Stimulated activated naive CD8-positive, alpha-beta T cell treated with anti-CD3 and anti-CD28 coated beads, Interleukin-15, amount 100 ng/mL, for 72 hours (primary cell): ENCODE measurements around the gene MSRB1.
"Not testable (repeated sequence)": the region's sequence is repeated elsewhere in the genome, so short reads cannot be mapped to it uniquely, and the experiment has no call there.

Experiments used
- ATAC-seq: fragments of 150-1000 bp; cut with Tn5 transposase; 2 replicates; pipeline ENCODE4 v1.10.0; 2021; ENCODE audit warnings: mild to moderate bottlenecking, moderate library complexity
- DNase-seq, 2 donors: peaks; one replicate each; pipeline ENCODE4 v3.0.0; 2021 to 2022
- H3K27ac Mint-ChIP-seq, 2 donors: one replicate each; pipeline ENCODE4 v1.8.0; 2022; ENCODE audit warnings: mild to moderate bottlenecking in 2 of 2, mixed read lengths in 2 of 2, moderate library complexity in 2 of 2
- H3K27me3 Mint-ChIP-seq: one replicate; pipeline ENCODE4 v1.8.0; 2022; ENCODE audit warnings: mixed read lengths
- H3K4me1 Mint-ChIP-seq: one replicate; pipeline ENCODE4 v1.8.0; 2022; ENCODE audit warnings: mild to moderate bottlenecking, mixed read lengths
- H3K4me3 Mint-ChIP-seq, 2 donors: one replicate each; pipeline ENCODE4 v1.8.0; 2022; ENCODE audit warnings: mild to moderate bottlenecking in 2 of 2, mixed read lengths in 2 of 2, moderate library complexity in 1 of 2
- H3K9me3 Mint-ChIP-seq, 2 donors: one replicate each; pipeline ENCODE4 v1.8.0; 2022; ENCODE audit warnings: mixed read lengths in 2 of 2

MSRB1 gene

DNA sequence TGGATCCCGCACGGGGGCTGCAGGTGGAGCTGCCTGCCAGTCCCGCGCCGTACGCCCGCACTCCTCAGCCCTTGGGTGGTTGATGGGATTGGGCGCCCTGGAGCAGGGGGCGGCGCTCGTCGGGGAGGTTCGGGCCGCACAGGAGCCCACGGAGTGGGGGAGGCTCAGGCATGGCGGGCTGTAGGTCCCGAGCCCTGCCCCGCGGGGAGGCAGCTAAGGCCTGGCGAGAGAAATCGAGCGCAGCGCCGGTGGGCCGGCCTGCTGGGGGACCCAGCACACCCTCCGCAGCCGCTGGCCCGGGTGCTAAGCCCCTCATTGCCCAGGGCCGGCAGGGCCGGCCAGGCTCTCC is 15.1 kb upstream of the MSRB1 start:
- Mint-ChIP-seq H3K4me3 (peak overlapping the region in 1 of 2 donors; percentile 18), H3K4me1 (peaks cover 42% of the 10 kb centered on the region)
- ATAC-seq, H3K27ac Mint-ChIP-seq, DNase-seq, H3K27me3 Mint-ChIP-seq, H3K9me3 Mint-ChIP-seq: not testable (repeated sequence)

DNA sequence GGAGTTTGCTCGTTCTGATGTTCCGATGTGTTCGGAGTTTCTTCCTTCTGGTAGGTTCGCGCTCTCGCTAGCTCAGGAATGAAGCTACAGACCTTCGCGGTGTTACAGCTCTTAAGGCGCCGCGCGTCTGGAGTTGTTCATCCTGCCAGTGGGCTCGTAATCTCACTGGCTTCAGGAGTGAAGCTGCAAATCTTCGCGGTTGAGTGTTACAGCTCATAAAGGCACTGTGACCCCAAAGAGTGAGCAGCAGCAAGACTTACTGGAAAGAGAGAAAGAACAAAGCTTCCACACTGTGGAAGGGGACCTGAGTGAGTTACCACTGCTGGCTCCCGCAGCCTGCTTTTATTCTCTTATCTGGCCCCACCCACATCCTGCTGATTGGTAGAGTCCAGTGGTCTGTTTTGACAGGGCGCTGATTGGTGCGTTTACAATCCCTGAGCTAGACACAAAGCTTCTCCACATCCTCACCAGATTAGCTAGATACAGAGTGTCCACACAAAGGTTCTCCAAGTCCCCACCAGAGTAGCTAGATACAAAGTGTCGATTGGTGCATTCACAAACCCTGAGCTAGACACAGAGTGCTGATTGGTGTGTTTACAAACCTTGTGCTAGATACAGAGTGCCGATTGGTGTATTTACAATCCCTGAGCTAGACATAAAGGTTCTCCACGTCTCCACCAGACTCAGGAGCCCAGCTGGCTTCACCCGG is 14.6 kb upstream of the MSRB1 start:
- not testable (repeated sequence) for ATAC-seq
- H3K4me1 Mint-ChIP-seq = peaks cover 40% of the 10 kb centered on the region

DNA sequence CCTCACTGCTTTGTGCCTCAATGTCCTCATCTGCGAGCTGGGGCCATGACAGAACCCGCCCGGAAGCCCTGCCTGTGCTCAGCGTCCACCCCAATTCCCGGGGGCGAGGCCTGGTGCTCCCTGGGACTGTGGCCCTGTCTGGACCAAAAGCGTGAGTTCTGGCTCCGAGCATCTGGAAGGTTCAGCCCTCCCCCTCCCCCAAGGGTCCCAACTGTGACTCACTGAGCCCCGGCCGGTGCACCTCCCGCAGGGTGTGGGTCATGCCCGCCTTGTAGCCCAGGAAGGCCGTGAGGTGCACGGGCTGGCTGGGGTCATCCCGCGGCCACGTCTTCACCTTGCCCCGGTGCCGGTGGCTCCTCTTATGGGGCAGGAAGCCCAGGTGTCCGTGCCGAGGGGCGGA is 10.7 kb upstream of the MSRB1 start:
- Mint-ChIP-seq H3K27me3 (no peaks in the 10 kb centered on the region), H3K4me1 (peaks cover 8% of the 10 kb centered on the region), H3K27ac (no peak overlapping the region), H3K4me3 (no peak overlapping the region), H3K9me3 (no peaks in the 10 kb centered on the region)
- ATAC-seq = no peak
- no peak for DNase-seq

More for the DNA sequence above, 14.6 kb upstream of the MSRB1 start:
- H3K9me3 Mint-ChIP-seq, DNase-seq, H3K27me3 Mint-ChIP-seq: not testable (repeated sequence)
- peak overlapping the region in 1 of 2 donors; percentile 18 for H3K4me3 Mint-ChIP-seq
- peak overlapping the region in 1 of 2 donors; percentile 56 for H3K27ac Mint-ChIP-seq

DNA sequence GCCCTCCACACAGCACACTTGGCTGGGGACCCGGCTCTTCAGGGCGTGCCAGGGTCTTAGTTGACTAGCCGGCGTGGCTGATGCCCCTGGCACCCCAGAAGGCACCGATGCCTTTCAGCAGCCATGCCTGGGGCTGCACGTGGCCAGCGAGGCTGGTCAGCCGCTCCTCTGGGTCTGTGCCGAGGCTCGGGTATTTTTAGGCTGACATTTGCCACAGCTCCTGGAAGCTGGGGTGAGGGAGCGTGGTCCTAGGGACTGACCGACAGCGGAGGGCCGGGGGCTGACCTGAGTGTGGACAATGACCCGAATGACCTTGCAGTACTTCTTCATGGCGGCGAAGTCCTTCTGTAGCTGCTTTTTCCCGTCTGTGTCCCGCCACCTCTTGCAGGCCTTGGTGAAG is 7.6 kb upstream of the MSRB1 start:
- Mint-ChIP-seq H3K27me3 (no peaks in the 10 kb centered on the region), H3K9me3 (no peaks in the 10 kb centered on the region)

DNA sequence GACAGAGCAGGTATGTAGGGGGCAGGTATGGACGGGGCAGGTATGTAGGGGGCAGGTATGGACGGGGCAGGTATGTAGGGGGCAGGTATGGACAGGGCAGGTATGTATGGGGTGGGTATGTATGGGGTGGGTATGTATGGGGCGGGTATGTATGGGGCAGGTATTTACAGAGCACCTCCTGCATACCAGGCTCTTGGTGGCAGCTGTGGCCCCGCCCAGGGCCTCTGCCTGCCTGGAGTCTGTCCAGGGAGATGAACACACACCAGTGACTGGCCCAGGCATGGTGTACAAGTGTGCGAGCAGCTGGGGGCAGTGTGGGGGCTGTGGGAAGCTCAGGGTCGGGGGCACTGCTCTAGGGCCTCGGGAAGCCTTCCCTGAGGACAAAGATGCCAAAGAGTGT is 7.0 kb upstream of the MSRB1 start:
- H3K9me3 Mint-ChIP-seq = no peaks in the 10 kb centered on the region
- no peak overlapping the region for H3K27ac Mint-ChIP-seq
- H3K4me3 Mint-ChIP-seq = no peak overlapping the region
- H3K27me3 Mint-ChIP-seq = no peaks in the 10 kb centered on the region
- DNase-seq (no peak), ATAC-seq (no peak)
- H3K4me1 Mint-ChIP-seq = peaks cover 6% of the 10 kb centered on the region

More for the DNA sequence above, 7.6 kb upstream of the MSRB1 start:
- DNase-seq = no peak
- H3K27ac Mint-ChIP-seq = no peak overlapping the region
- no peak for ATAC-seq
- H3K4me3 Mint-ChIP-seq = no peak overlapping the region
- peaks cover 6% of the 10 kb centered on the region for H3K4me1 Mint-ChIP-seq

DNA sequence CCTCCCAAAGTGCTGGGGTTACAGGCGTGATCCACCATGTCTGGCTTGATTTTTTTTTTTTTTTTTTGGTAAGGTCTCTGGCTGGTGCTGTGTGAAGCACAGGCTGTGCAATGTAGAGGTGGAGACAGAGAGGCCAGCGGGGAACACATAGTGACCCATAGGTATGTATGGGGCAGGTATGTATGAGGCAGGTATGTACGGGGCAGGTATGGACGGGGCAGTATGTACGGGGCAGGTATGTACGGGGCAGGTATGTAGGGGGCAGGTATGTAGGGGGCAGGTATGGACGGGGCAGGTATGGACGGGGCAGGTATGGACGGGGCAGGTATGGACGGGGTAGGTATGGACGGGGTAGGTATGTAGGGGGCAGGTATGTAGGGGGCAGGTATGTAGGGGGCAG is 6.5 kb upstream of the MSRB1 start:
- no peak for ATAC-seq
- Mint-ChIP-seq H3K27me3 (no peaks in the 10 kb centered on the region), H3K9me3 (no peaks in the 10 kb centered on the region), H3K27ac (no peak overlapping the region), H3K4me3 (no peak overlapping the region), H3K4me1 (peaks cover 10% of the 10 kb centered on the region)
- no peak for DNase-seq

DNA sequence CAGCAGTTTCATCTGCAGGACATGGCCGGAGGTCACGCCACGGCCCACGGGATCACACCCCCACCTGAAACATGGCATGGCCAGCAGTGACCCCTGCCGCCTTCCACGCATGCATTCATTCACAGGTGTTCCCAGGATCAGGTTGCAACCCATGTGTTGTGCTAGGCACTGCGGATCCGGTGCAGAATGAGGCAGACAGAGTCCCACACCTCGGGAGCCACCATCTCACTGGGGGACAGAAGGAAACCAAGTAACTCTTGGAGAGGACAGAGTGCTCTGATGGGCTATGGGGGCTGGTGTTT is 4.3 kb upstream of the MSRB1 start:
- DNase-seq = no peak
- H3K4me1 Mint-ChIP-seq = peaks cover 22% of the 10 kb centered on the region
- no peaks in the 10 kb centered on the region for H3K27me3 Mint-ChIP-seq
- H3K27ac Mint-ChIP-seq = no peak overlapping the region
- H3K4me3 Mint-ChIP-seq = no peak overlapping the region
- ATAC-seq = no peak
- H3K9me3 Mint-ChIP-seq = no peaks in the 10 kb centered on the region

DNA sequence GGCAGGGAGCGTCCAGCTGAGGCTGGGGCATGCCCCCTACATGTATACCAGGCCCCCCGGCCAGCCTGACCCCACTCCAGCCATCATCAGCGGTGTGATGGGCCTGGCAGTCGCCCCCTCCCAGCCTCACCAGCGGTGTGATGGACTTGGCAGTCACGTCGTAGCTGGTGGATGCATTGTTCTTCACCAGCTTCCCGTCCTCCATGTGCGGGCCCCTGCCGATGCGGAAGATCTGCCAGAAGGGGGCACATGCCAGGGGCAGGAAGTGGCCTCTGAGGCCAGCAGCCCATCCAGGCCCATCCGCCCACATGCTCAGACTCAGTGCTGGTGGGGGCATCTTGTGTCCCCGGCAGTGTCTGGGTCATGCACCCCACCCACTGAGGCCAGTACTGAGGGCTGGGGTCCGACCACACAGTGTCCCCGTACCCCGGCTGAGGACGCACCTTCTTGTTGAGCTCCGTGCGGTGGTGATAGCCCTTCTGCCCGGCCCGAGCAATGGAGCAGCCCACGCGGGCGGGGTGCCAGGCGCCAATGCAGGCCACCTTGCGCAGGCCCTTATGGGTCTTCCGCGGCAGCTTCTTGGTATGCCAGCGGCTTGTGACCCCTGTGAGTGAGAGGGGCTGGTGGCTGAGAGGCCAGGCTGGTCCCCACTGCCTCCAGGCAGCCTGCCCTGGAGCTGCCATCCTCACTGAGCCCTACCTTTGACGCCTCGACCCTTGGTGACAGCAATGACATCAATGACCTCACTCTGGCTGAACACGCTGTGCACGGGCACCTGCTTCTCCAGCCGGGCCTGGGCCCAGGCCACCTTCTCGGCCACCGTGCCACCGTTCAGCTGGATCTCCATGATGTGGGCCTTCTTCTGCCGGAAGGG is 3.7 kb upstream of the MSRB1 start:
- no peaks in the 10 kb centered on the region for H3K27me3 Mint-ChIP-seq
- DNase-seq = no peak
- peaks cover 28% of the 10 kb centered on the region for H3K4me1 Mint-ChIP-seq
- ATAC-seq = no peak
- H3K4me3 Mint-ChIP-seq = no peak overlapping the region
- H3K27ac Mint-ChIP-seq = no peak overlapping the region
- no peaks in the 10 kb centered on the region for H3K9me3 Mint-ChIP-seq

DNA sequence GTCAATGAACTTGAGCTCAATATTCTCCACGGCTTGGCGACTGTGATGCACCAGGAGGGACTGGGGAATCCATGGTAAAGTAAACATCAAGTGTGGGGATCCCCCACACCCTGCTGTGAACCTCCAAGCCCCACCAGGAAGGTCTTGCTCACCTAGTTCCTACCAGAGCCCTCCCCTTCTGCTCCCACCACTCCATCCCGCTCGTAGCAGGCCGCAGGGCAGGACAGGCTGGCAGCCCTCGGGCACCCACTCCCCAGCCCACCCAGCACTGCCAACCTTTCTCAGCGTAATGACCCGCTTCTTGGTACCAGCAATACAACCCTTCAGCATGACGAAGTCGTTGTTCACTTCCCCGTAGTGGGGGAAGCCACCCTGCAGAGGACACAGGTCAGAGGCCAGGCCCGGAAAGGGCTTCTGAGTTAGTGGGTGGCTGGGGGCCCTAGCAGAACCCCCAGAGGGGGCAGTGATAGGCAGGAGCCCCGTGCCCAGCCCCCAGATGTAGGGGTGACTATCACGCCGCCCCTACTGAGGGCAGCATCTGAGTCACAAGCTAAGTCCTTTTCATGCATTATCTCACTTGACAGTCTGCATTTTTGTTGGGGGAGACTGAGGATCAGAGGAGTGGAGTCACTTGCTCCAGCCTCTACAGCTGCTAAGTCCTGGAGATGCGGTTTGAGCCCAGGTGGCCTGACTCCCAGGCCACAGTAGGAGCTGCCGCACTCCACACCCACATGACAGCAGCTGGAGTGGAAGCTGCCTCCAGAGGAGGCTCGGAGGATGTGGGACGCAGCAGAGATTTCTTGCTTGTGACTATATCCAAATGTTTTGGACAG is 2.8 kb upstream of the MSRB1 start:
- ATAC-seq = no peak
- H3K4me1 Mint-ChIP-seq = peaks cover 35% of the 10 kb centered on the region
- H3K27ac Mint-ChIP-seq = peak overlapping the region in 1 of 2 donors; percentile 16
- H3K9me3 Mint-ChIP-seq = no peaks in the 10 kb centered on the region
- H3K27me3 Mint-ChIP-seq = no peaks in the 10 kb centered on the region
- no peak overlapping the region for H3K4me3 Mint-ChIP-seq
- no peak for DNase-seq

DNA sequence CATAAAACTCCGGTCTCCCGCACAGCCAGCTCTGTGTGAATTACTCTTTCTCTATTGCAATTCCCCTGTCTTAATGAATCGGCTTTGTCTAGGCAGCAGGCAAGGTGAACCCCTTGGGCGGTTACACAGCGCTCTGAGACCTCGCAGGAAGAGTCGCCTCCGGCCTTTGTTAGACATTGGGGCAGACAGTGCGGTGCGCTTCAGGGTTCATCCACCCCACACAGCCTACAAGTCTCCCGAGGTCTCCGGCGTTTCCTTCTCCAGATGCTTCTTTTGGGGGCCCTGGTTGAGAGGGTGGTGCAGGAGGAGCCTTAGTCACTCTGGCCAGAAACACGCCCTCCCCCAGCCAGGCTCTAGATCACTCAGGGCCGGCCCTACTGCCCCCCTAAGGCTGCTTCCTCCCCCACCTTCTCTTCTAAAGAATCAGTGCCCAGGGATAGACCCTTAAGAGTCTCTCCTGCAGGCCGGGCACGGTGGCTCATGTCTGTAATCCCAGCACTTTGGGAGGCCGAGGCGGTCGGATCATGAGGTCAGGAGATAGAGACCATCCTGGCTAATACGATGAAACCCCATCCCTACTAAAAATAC is 1.7 kb upstream of the MSRB1 start:
- Mint-ChIP-seq H3K27me3 (no peaks in the 10 kb centered on the region), H3K4me1 (peaks cover 35% of the 10 kb centered on the region), H3K9me3 (no peaks in the 10 kb centered on the region), H3K27ac (peak overlapping the region; percentile 19 to 65), H3K4me3 (peak overlapping the region; percentile 47 to 93)
- ATAC-seq = no peak
- no peak for DNase-seq

DNA sequence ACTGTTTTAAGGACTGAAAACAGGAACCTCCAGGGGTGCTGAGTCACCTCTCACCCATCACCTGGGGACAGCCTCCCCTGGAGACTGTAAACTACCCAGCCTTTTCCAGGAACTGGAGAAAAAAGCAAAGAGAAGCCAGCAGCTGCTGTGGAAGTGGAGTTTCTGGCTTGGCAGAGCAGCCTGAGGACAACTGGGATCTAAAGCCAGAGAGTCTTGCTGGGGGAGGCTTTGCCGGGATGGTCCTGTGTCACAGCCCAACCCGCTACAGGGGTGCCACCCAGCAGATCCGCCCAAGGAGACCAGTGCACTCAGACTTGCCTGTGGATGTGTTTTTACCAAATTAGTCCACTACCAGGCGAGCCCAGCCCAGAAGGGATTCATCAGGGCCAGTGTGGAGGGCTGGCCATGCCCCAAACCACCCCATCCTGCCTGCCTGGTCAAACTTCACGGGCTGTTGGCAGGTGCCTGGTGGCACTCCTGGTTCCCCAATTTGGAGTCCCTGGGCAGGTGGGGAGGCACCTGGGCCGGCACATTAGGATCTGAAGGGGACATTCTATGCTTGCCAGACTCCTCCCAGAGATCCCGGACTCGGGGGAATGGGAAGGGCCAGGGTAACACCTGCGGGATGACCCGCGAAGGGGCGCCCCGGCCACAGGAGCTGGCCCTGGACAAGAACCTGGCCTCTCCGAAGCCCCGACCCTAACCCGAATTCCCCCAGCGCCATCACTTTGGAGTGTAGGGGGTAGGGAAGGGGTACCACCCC is 771 bp downstream of the MSRB1 start:
- no peak for ATAC-seq
- Mint-ChIP-seq H3K4me1 (peaks cover 35% of the 10 kb centered on the region), H3K9me3 (no peaks in the 10 kb centered on the region), H3K27me3 (no peaks in the 10 kb centered on the region), H3K4me3 (peak overlapping the region; percentile 93 to 94), H3K27ac (peak overlapping the region; percentile 61 to 76)
- DNase-seq = no peak

DNA sequence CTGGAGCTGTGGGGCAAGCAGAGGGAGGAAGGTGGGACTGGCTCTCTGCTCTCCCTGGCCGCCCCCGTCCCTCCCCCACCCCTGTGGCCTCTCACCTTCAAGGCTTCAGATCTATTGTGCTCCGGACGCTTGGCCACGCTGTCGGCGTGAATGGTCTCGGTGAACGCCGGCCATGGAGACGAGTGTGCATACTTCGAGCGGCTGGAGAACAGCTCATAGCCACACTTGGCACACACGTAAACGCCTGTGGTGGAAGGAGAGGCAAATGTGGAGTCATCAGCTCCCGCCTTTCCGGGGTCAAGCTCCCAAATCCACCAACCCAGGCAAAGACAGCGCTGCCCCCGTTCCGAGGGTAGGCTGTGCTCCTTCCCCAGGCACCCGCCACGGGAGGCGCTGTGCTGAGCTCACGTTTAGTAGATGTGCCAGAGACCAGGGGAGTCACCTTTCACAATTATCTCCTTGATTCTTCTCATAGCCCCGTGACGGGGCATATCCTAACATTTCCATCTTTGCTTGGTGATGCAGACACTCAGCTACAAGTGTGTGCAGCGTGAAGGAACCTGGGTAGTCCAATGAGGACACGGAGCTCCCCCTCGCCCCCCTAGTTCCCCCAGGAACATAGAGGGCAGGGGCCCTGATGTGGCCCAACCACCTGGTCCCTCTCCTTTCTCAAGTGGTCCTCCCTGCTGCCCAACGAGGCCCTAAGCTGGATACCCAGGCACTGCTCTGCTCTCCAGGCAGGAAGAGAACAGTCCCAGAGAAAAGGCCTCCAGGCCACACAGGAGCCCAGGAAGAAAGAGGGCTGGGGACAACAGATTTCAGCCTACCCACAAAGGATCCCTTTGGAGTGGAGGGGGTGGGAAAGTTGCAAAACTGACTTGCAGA is 1.6 kb downstream of the MSRB1 start:
- Mint-ChIP-seq H3K4me3 (peak overlapping the region; percentile 93 to 94), H3K27me3 (no peaks in the 10 kb centered on the region), H3K9me3 (no peaks in the 10 kb centered on the region), H3K27ac (peak overlapping the region; percentile 12 to 61), H3K4me1 (peaks cover 35% of the 10 kb centered on the region)
- no peak for DNase-seq
- ATAC-seq = no peak

DNA sequence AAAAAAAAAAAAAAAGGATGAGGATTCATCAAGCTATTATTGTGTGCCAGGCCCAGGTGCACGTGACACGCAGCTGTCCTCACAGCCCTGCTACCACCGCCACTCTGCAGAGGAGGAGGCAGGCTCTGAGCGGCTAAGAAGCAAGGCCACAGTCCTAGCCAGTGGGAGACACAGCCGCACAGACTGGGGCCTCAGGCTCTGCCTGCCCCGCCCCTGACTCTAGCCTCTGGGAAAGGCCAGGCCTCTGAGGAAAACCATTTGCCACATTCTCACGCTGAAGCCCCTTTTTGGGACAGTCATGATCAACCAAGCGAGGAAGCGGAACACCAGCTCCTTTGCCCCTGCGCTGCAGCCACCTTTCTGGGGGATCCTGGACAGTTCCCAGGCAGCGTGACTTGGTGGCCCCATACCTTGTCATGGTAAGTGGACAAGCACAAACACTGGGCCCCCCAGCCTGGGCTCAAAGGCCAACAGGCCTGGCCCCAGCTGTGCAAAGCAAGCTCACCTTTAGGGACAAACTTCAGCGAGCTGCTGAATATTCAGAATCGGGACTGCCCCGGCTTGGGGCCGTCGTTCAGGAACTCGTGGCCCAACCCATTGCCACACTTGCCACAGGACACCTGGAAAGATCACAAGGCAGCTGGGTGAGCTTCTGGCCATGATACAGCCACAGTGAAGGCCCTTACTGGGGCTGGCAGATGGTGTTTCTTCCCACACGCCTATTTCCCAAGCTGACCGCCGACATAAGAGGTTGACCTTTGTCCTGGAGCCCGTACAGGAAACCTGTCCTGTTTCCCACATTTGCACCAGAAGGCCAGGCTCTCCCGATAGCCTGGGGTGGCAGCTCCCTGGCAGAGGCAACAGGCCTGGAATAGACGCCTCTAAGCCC is 2.5 kb downstream of the MSRB1 start:
- Mint-ChIP-seq H3K27ac (no peak overlapping the region), H3K4me1 (peaks cover 35% of the 10 kb centered on the region), H3K4me3 (no peak overlapping the region), H3K9me3 (no peaks in the 10 kb centered on the region), H3K27me3 (no peaks in the 10 kb centered on the region)
- DNase-seq (no peak), ATAC-seq (no peak)
